Neuronal stem cell (in vitro differentiated cells): ENCODE measurements around the gene LRRC4B.

Experiments
- DNase-seq: peaks from one replicate; pipeline ENCODE4 v3.0.0-alpha.2; 2013; ENCODE audit warnings: low spot score
- H2AFZ ChIP-seq: one replicate; pipeline ENCODE4 v1.6.1; 2013; ENCODE audit warnings: mild to moderate bottlenecking, low read length, inconsistent platforms
- H2AK5ac ChIP-seq: 2 replicates; pipeline ENCODE4 v1.6.1; 2013; ENCODE audit warnings: low read depth, mild to moderate bottlenecking, inconsistent platforms, low read length, moderate library complexity, mixed read lengths
- H2BK120ac ChIP-seq: 2 replicates; pipeline ENCODE4 v1.6.1; 2013; ENCODE audit warnings: low read depth, mild to moderate bottlenecking, inconsistent platforms, low read length, moderate library complexity, mixed read lengths
- H2BK12ac ChIP-seq: one replicate; pipeline ENCODE4 v1.6.1; 2013; ENCODE audit warnings: low read length, inconsistent platforms
- H2BK15ac ChIP-seq: 2 replicates; pipeline ENCODE4 v1.6.1; 2013; ENCODE audit warnings: mild to moderate bottlenecking, low read length, inconsistent platforms, mixed read lengths
- H2BK5ac ChIP-seq: one replicate; pipeline ENCODE4 v1.6.1; 2013; ENCODE audit warnings: inconsistent platforms, mild to moderate bottlenecking, low read length, moderate library complexity
- H3K14ac ChIP-seq: one replicate; pipeline ENCODE4 v1.6.1; 2013; ENCODE audit warnings: low read length, inconsistent platforms
- H3K18ac ChIP-seq: 2 replicates; pipeline ENCODE4 v1.6.1; 2013; ENCODE audit warnings: low read length, inconsistent platforms
- H3K23ac ChIP-seq: 2 replicates; pipeline ENCODE4 v1.6.1; 2013; ENCODE audit warnings: low read depth, mild to moderate bottlenecking, mixed read lengths, low read length, inconsistent platforms; ENCODE audit not compliant: poor library complexity
- H3K27ac ChIP-seq: replicated peaks from 3 replicates; pipeline ENCODE4 v1.5.1; 2013; ENCODE audit warnings: low read length, inconsistent platforms
- H3K27me3 ChIP-seq, 3 experiments: 2 replicates each; pipeline ENCODE4 v1.6.1; 2013; ENCODE audit warnings: low read length in 3 of 3, mild to moderate bottlenecking in 2 of 3, inconsistent platforms in 1 of 3, low read depth in 1 of 3, mixed read lengths in 1 of 3, moderate library complexity in 1 of 3; ENCODE audit not compliant: control insufficient read depth in 3 of 3, insufficient read depth in 3 of 3
- H3K36me3 ChIP-seq, 2 donors: replicated peaks in 1 of 2; 2 replicates each; pipeline ENCODE4 v1.6.1; 2013; ENCODE audit warnings: low read length in 2 of 2; ENCODE audit not compliant: control insufficient read depth in 2 of 2, insufficient read depth in 2 of 2
- H3K4ac ChIP-seq: 2 replicates; pipeline ENCODE4 v1.6.1; 2013; ENCODE audit warnings: inconsistent platforms, mild to moderate bottlenecking, low read length, moderate library complexity
- H3K4me1 ChIP-seq, 2 donors: 1 replicate in 1 of 2; 2 replicates in 1 of 2; pipeline ENCODE4 v1.6.1; 2013; ENCODE audit warnings: low read length in 2 of 2, low read depth in 1 of 2; ENCODE audit not compliant: control insufficient read depth in 2 of 2, insufficient read depth in 1 of 2
- H3K4me2 ChIP-seq: one replicate; pipeline ENCODE4 v1.6.1; 2013; ENCODE audit warnings: mild to moderate bottlenecking, low read length, inconsistent platforms; ENCODE audit not compliant: insufficient read depth, poor library complexity, severe bottlenecking
- H3K4me3 ChIP-seq, 2 donors: 2 replicates each; pipeline ENCODE4 v1.5.1; 2013; ENCODE audit warnings: low read length in 2 of 2, mild to moderate bottlenecking in 2 of 2, inconsistent platforms in 1 of 2, moderate library complexity in 1 of 2
- H3K79me1 ChIP-seq: one replicate; pipeline ENCODE4 v1.6.1; 2013; ENCODE audit warnings: low read depth, mild to moderate bottlenecking, inconsistent platforms, low read length, moderate library complexity
- H3K9ac ChIP-seq: one replicate; pipeline ENCODE4 v1.6.1; 2013; ENCODE audit warnings: mild to moderate bottlenecking, low read depth, low read length, inconsistent platforms; ENCODE audit not compliant: poor library complexity
- H3K9me3 ChIP-seq, 2 donors: replicated peaks in 1 of 2; 2 replicates each; pipeline versions ENCODE3 to v1.6.1; 2013; ENCODE audit warnings: low read length in 2 of 2, mild to moderate bottlenecking in 2 of 2, inconsistent platforms in 1 of 2, low read depth in 1 of 2, mixed read lengths in 1 of 2, moderate library complexity in 1 of 2; ENCODE audit not compliant: control insufficient read depth in 2 of 2, insufficient read depth in 1 of 2
- H4K8ac ChIP-seq: one replicate; pipeline ENCODE4 v1.6.1; 2013; ENCODE audit warnings: low read depth, mild to moderate bottlenecking, inconsistent platforms, low read length, moderate library complexity
- H4K91ac ChIP-seq: one replicate; pipeline ENCODE4 v1.6.1; 2013; ENCODE audit warnings: low read length, low read depth, mild to moderate bottlenecking, inconsistent platforms; ENCODE audit not compliant: poor library complexity
- WGBS, 2 donors: extraction: QIAGEN DNeasy Blood & Tissue Kit; methylation state at CpG; one replicate each; pipeline ENCODE4 v1.1.7; 2013; ENCODE audit warnings: missing lambda C conversion rate in 2 of 2, mixed read lengths in 1 of 2; ENCODE audit not compliant: insufficient read length in 2 of 2, insufficient replicate concordance in 1 of 2; ENCODE audit errors: extremely low coverage in 2 of 2; 5-methylcytosine and 5-hydroxymethylcytosine counted together

LRRC4B gene

GRCh38 chr19:50564229-50565105 is 3.8 kb downstream of the LRRC4B start:
- peaks cover 6 to 46% of the 10 kb centered on the region in 2 donors for H3K36me3 ChIP-seq
- no peak overlapping the region for H2BK5ac ChIP-seq
- WGBS, 2 donors = no CpG with 5 or more reads among the region's 22 CpGs
- no peak overlapping the region for H2AFZ ChIP-seq
- H3K9ac ChIP-seq = peak overlapping the region; percentile 44
- H4K8ac ChIP-seq = no peak overlapping the region
- H2BK12ac ChIP-seq = no peak overlapping the region
- no peak overlapping the region for H3K4me2 ChIP-seq
- peak overlapping the region; percentile 2 for H2AK5ac ChIP-seq
- peak overlapping the region; percentile 87 for H3K18ac ChIP-seq
- peaks cover 17% of the 10 kb centered on the region for H3K79me1 ChIP-seq
- H4K91ac ChIP-seq = no peak overlapping the region
- DNase-seq = no peak
- no peaks in the 10 kb centered on the region for H3K27me3 ChIP-seq
- H3K27ac ChIP-seq = no peak overlapping the region
- H3K9me3 ChIP-seq = peaks cover 0 to 2% of the 10 kb centered on the region in 2 donors
- no peak overlapping the region for H3K14ac ChIP-seq
- no peak overlapping the region for H3K4ac ChIP-seq
- H2BK120ac ChIP-seq = peak overlapping the region; percentile 7
- H2BK15ac ChIP-seq = no peak overlapping the region
- no peak overlapping the region for H3K4me3 ChIP-seq
- H3K23ac ChIP-seq = peak overlapping the region; percentile 44
- H3K4me1 ChIP-seq = peaks cover 41 to 44% of the 10 kb centered on the region in 2 donors

- Histone ChIP-seq H2BK15ac (no peak overlapping the region), H3K23ac (no peak overlapping the region), H3K4me3 (no peak overlapping the region), H3K27me3 (no peaks in the 10 kb centered on the region), H3K14ac (no peak overlapping the region), H3K4me2 (no peak overlapping the region), H3K18ac (peak overlapping the region; percentile 6), H3K4ac (no peak overlapping the region), H2BK120ac (no peak overlapping the region), H3K9me3 (no peaks in the 10 kb centered on the region), H2AFZ (no peak overlapping the region), H3K9ac (peak overlapping the region; percentile 24), H4K91ac (no peak overlapping the region), H4K8ac (no peak overlapping the region), H2AK5ac (peak overlapping the region; percentile 17), H3K27ac (no peak overlapping the region), H2BK5ac (no peak overlapping the region), H3K36me3 (peaks cover 9 to 54% of the 10 kb centered on the region in 2 donors), H3K79me1 (peaks cover 17% of the 10 kb centered on the region), H3K4me1 (peaks cover 33 to 40% of the 10 kb centered on the region in 2 donors), H2BK12ac (no peak overlapping the region)
- no peak for DNase-seq
- WGBS, 2 donors = no CpG with 5 or more reads among the region's 6 CpGs
Measured at GRCh38 chr19:50563597-50563996, 4.6 kb downstream of the LRRC4B start.

GRCh38 chr19:50562996-50563395 is 5.2 kb downstream of the LRRC4B start:
- no peak for DNase-seq
- peak overlapping the region; percentile 17 for H2AK5ac ChIP-seq
- no peaks in the 10 kb centered on the region for H3K27me3 ChIP-seq
- H3K14ac ChIP-seq = no peak overlapping the region
- H2AFZ ChIP-seq = no peak overlapping the region
- H3K36me3 ChIP-seq = peaks cover 11 to 57% of the 10 kb centered on the region in 2 donors
- H4K91ac ChIP-seq = no peak overlapping the region
- H2BK5ac ChIP-seq = no peak overlapping the region
- H3K4me2 ChIP-seq = no peak overlapping the region
- peaks cover 33 to 40% of the 10 kb centered on the region in 2 donors for H3K4me1 ChIP-seq
- H3K9me3 ChIP-seq = no peaks in the 10 kb centered on the region
- no CpG with 5 or more reads among the region's 9 CpGs for WGBS, 2 donors
- no peak overlapping the region for H4K8ac ChIP-seq
- no peak overlapping the region for H3K4me3 ChIP-seq
- no peak overlapping the region for H3K23ac ChIP-seq
- no peak overlapping the region for H2BK12ac ChIP-seq
- no peak overlapping the region for H3K9ac ChIP-seq
- H2BK15ac ChIP-seq = no peak overlapping the region
- H3K18ac ChIP-seq = no peak overlapping the region
- H3K27ac ChIP-seq = no peak overlapping the region
- H3K79me1 ChIP-seq = peaks cover 19% of the 10 kb centered on the region
- H2BK120ac ChIP-seq = no peak overlapping the region
- no peak overlapping the region for H3K4ac ChIP-seq

GRCh38 chr19:50562329-50562728 is 5.9 kb downstream of the LRRC4B start:
- H3K23ac ChIP-seq = no peak overlapping the region
- no peak overlapping the region for H3K4ac ChIP-seq
- H4K91ac ChIP-seq = no peak overlapping the region
- H3K4me3 ChIP-seq = no peak overlapping the region
- no peak for DNase-seq
- no CpG with 5 or more reads among the region's 4 CpGs for WGBS, 2 donors
- no peak overlapping the region for H3K14ac ChIP-seq
- no peak overlapping the region for H3K4me2 ChIP-seq
- no peaks in the 10 kb centered on the region for H3K9me3 ChIP-seq
- peak overlapping the region; percentile 3 for H3K27ac ChIP-seq
- no peak overlapping the region for H2BK12ac ChIP-seq
- no peak overlapping the region for H4K8ac ChIP-seq
- no peak overlapping the region for H2AK5ac ChIP-seq
- peaks cover 11 to 57% of the 10 kb centered on the region in 2 donors for H3K36me3 ChIP-seq
- H3K4me1 ChIP-seq = peaks cover 36 to 41% of the 10 kb centered on the region in 2 donors
- no peak overlapping the region for H2BK5ac ChIP-seq
- no peak overlapping the region for H2AFZ ChIP-seq
- no peak overlapping the region for H2BK15ac ChIP-seq
- no peaks in the 10 kb centered on the region for H3K27me3 ChIP-seq
- H3K79me1 ChIP-seq = peaks cover 20% of the 10 kb centered on the region
- no peak overlapping the region for H2BK120ac ChIP-seq
- H3K18ac ChIP-seq = no peak overlapping the region
- H3K9ac ChIP-seq = no peak overlapping the region
